HG02763 (cell line): Measurements from ENCODE around the gene SIRPB1.
"Not testable (repeated sequence)": the region's sequence is repeated elsewhere in the genome, so short reads cannot be mapped to it uniquely, and the experiment has no call there.

ENCODE experiments used
- ATAC-seq: cut with Tn5 transposase; IDR thresholded peaks from one replicate; pipeline ENCODE4 v1.9.1; 2021; ENCODE audit warnings: mild to moderate bottlenecking, moderate library complexity; ENCODE audit not compliant: unreplicated experiment

The SIRPB1 gene

GRCh38 chr20:1608678-1609347 lies 11.0 kb downstream of the SIRPB1 start:
- ATAC-seq = not testable (repeated sequence)

DNA sequence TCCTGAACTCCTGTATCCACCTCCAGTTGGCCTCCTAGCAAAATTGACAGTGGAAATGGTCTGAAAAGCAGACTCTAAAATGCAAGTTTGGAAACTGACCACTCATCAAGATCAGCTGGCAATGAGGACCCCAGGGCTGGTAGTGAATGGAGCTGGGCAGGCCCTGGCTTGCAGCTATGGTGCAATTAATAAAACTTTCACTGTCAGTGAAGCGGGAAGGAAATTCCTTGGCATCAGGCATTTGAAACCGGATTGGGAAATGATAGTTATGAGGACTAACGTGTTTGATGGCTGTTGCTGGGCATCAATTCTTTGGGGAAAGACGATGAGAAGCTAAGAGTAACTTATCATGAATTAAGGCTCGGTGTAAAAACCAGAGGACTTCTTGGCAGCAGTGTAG lies 19.1 kb downstream of the SIRPB1 start:
- no peak for ATAC-seq

- no peak for ATAC-seq
These were observed 24.5 kb downstream of the SIRPB1 start for GRCh38 chr20:1595333-1595732.

DNA sequence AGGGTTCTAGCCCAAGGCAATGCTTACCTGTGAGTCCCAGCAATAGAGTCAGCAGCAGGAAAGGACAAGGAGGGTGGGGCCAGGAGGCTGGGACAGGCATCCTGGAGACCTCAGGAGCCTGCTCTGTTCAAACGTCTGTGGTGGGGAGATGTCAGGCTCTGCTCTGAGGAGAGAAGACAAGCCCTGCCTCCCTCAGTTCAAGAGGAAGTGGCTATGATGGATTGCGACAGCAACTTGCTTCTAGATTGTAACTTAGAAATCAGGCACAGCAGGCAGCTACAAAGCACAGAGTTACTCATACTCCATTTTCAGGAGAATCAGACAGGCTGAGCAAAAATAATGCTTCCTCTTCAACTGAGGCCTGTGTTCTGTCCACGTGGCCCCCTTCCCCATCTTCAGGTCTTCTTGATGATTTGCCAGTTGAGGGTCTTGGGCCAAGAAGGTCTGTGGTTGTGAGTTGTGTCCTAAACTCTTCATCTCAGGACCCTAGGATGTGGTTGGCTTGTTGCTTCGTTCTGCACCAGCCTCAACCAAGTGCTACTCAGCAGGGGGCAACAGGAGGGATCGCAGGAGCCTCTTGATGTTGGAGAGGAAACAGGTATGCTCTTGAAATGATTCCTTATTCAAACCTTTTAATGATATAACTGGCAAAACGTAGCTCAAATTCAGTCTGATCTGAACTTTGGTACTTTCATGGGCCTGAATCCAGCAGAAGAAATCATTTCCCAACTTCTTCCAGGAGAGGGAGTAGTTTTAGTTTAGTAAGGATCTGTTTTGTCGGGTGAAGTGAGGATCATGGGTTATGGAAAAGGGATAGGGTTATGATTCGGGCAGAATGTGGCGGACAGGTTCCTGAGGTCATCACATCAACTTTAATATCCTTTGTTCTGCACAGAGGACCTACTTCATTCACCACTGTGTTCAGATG lies 31.0 kb downstream of the SIRPB1 start:
- no peak for ATAC-seq

GRCh38 chr20:1587781-1588532 lies 31.9 kb downstream of the SIRPB1 start:
- no peak for ATAC-seq

GRCh38 chr20:1579488-1579887 lies 40.3 kb downstream of the SIRPB1 start:
- ATAC-seq = no peak

- ATAC-seq = no peak
These were observed 41.9 kb downstream of the SIRPB1 start for GRCh38 chr20:1577906-1578305.

- ATAC-seq = not testable (repeated sequence)
These were observed 42.5 kb downstream of the SIRPB1 start for GRCh38 chr20:1577313-1577712.

- no peak for ATAC-seq
These were observed 43.2 kb downstream of the SIRPB1 start for GRCh38 chr20:1576641-1577040.

GRCh38 chr20:1576003-1576402 lies 43.8 kb downstream of the SIRPB1 start:
- not testable (repeated sequence) for ATAC-seq

DNA sequence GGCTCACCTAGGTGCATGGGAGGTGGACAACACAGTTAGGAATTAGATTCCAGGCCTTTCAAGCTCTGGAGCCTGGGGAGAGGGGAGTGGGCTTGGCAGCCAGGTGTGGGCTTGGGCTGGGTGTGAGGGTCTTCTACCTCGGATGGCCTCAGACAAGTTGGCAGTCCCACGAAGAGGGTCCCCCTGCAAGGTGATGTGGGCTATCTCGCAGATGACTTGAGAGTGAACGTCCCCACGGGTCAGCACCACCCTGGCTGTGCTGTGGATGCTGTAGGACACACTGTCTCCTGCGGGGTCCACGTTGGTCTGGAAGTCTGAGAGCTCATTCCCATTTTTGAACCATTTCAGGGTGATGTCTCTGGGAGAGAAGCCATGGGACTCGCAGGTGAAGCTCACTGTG lies 48.2 kb downstream of the SIRPB1 start:
- not testable (repeated sequence) for ATAC-seq
